Right atrium auricular region (tissue), 2 donors: Measurements from ENCODE around the gene NUDT15. TPM values are rescaled to one million over a fixed set of nuclear protein-coding genes. Genes with fewer than 3 reads are reported as not detected.

ENCODE experiments used
- DNase-seq: peaks from one replicate; pipeline ENCODE4 v3.0.0-alpha.2; 2019; ENCODE audit warnings: low spot score
- H3K27ac ChIP-seq, 2 donors: fragments of 200-600 bp; sonication (generic); 1 replicate in 1 of 2; 2 replicates in 1 of 2; pipeline ENCODE4 v1.5.1; 2016 to 2019
- H3K27me3 ChIP-seq, 2 donors: fragments of 200-600 bp; sonication (generic); one replicate each; pipeline versions ENCODE4 v1.5.1 to v1.6.0; 2017 to 2019
- H3K36me3 ChIP-seq: fragments of 200-600 bp; sonication (generic); one replicate; pipeline ENCODE4 v1.5.1; 2016
- H3K4me1 ChIP-seq, 2 donors: fragments of 200-600 bp; sonication (generic); one replicate each; pipeline versions ENCODE4 v1.5.1 to v1.6.0; 2017 to 2019
- H3K4me3 ChIP-seq, 2 donors: fragments of 200-600 bp; sonication (generic); 1 replicate in 1 of 2; 2 replicates in 1 of 2; pipeline ENCODE4 v1.5.1; 2017 to 2019; ENCODE audit warnings: mild to moderate bottlenecking in 1 of 2, moderate library complexity in 1 of 2
- H3K9me3 ChIP-seq, 2 donors: fragments of 200-600 bp; sonication (generic); one replicate each; pipeline ENCODE4 v1.5.1; 2019
- total RNA-seq, 2 donors: library from RNA; depleted of rRNA; stranded (reverse); fragments of >200 nt; gene quantifications; one replicate each; pipeline ENCODE4 v1.1.0, GENCODE V29; 2016
- TF ChIP-seq, protein P1 (sequence below), 2 donors: fragments of 200-600 bp; sonication (generic); IDR thresholded peaks; one replicate each; pipeline ENCODE4 v1.5.1; 2019; ENCODE audit warnings: antibody characterized with exemption in 2 of 2

Gene NUDT15
- total RNA-seq, 2 donors from 2014 or later, result 5.0 to 10.7 TPM

DNA sequence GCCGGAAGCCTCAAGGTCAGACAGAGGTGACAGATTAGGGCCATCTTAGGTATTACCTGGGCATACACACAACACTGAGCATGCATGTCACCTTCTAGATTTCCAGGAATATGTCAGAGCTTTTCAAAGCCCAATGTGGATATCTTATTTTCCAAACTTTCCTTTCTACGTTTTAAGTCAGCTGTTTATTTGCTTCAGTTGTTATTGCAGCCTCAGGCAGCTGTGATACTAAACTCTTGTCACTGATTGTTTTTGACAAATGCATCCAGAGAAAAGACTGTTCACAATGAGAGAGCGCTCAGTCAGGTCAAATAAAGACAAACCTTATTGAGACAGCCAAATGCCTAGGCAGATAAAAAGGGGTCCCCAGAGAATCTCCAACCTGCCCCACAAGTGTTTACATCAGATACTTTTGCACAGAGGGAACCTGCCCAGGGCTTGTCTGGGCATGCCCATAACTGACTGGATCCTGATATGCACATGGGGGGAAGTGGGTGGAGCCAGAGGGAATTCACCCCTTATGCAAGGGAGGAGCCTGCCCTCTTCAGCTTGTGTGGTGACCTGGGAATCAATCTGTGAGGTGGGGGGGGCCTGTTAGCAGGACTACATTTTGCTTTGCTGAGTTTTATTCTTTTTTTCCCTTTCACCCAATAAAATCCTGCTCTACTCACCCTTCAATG is 28.9 kb downstream of the NUDT15 start:
- Histone ChIP-seq H3K9me3 (peaks cover 0 to 31% of the 10 kb centered on the region in 2 donors), H3K36me3 (peaks cover 52% of the 10 kb centered on the region), H3K27me3 (no peaks in the 10 kb centered on the region), H3K4me3 (no peak overlapping the region), H3K4me1 (no peaks in the 10 kb centered on the region), H3K27ac (no peak overlapping the region)
- DNase-seq, result no peak
- TF ChIP-seq, protein P1, sequence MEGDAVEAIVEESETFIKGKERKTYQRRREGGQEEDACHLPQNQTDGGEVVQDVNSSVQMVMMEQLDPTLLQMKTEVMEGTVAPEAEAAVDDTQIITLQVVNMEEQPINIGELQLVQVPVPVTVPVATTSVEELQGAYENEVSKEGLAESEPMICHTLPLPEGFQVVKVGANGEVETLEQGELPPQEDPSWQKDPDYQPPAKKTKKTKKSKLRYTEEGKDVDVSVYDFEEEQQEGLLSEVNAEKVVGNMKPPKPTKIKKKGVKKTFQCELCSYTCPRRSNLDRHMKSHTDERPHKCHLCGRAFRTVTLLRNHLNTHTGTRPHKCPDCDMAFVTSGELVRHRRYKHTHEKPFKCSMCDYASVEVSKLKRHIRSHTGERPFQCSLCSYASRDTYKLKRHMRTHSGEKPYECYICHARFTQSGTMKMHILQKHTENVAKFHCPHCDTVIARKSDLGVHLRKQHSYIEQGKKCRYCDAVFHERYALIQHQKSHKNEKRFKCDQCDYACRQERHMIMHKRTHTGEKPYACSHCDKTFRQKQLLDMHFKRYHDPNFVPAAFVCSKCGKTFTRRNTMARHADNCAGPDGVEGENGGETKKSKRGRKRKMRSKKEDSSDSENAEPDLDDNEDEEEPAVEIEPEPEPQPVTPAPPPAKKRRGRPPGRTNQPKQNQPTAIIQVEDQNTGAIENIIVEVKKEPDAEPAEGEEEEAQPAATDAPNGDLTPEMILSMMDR (IDR thresholded peaks at IDR 0.05), result no peak

DNA sequence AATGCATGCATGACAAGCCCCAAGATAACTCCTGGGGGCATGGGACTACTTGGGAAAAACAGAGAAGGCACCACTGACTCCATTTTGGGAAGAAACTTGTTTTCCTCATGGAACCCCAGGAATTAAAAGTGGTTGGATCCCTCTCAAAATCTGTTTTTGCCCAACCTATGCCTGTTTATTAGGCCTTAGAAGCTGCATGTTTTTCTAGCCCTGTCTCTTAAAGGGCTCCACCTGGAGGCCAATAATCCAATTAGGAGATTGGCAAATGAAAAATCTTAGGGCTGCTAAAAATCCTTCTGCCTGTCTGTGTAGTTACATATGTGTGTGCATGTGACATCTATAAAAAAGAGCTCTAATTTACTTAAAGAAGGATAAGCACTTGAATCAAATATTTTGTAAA is 30.5 kb downstream of the NUDT15 start:
- no peak overlapping the region for H3K27ac ChIP-seq
- no peaks in the 10 kb centered on the region for H3K4me1 ChIP-seq
- peaks cover 0 to 34% of the 10 kb centered on the region in 2 donors for H3K9me3 ChIP-seq
- peaks cover 67% of the 10 kb centered on the region for H3K36me3 ChIP-seq
- TF ChIP-seq, protein P1 (IDR thresholded peaks at IDR 0.05), result no peak
- no peaks in the 10 kb centered on the region for H3K27me3 ChIP-seq
- no peak overlapping the region for H3K4me3 ChIP-seq
- DNase-seq, result no peak

DNA sequence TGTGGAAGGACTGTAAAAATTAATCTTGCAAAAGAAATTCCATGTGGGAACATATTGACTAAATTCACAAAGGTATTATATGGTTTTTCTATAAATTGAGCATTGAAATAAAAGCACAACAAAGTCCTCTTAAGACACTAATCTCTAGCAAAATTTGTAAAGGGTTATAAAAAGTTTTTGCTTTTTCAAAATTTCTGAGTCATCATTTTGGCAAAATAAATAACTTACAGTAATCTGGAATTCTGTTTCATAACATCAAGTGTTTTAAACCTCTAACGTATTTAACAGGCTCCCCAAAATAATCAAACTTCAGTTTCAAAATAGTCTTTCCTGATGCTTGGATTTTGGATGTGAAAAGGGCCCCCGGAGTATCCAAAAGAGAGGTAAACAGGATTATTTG is 31.4 kb downstream of the NUDT15 start:
- TF ChIP-seq, protein P1 (IDR thresholded peaks at IDR 0.05), result no peak
- Histone ChIP-seq H3K27ac (no peak overlapping the region), H3K36me3 (peaks cover 76% of the 10 kb centered on the region), H3K4me1 (no peaks in the 10 kb centered on the region), H3K27me3 (no peaks in the 10 kb centered on the region), H3K9me3 (peaks cover 0 to 34% of the 10 kb centered on the region in 2 donors), H3K4me3 (no peak overlapping the region)
- no peak for DNase-seq

DNA sequence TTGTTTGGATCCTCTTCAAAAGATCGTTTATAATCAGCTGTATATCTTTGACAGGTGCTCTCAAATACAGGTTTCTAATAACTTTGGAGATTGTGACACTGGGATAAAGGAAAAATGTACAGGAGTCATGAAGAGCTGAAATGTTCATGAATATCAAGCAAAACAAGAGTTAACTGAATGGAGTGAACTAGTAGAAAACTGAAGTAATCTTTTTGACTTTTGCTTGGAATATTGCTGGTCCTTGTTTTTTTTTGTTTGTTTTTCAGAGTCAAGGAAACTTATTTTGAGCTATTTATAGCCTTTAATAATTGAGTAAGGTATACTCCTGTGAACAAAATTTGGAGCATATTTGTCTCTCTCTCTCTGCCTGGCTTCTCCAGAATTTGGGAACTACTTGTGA is 32.0 kb downstream of the NUDT15 start:
- no peak for DNase-seq
- no peak overlapping the region for H3K4me3 ChIP-seq
- no peaks in the 10 kb centered on the region for H3K4me1 ChIP-seq
- TF ChIP-seq, protein P1 (IDR thresholded peaks at IDR 0.05), result no peak
- H3K27me3 ChIP-seq, result no peaks in the 10 kb centered on the region
- no peak overlapping the region for H3K27ac ChIP-seq
- peaks cover 82% of the 10 kb centered on the region for H3K36me3 ChIP-seq
- peaks cover 0 to 34% of the 10 kb centered on the region in 2 donors for H3K9me3 ChIP-seq

DNA sequence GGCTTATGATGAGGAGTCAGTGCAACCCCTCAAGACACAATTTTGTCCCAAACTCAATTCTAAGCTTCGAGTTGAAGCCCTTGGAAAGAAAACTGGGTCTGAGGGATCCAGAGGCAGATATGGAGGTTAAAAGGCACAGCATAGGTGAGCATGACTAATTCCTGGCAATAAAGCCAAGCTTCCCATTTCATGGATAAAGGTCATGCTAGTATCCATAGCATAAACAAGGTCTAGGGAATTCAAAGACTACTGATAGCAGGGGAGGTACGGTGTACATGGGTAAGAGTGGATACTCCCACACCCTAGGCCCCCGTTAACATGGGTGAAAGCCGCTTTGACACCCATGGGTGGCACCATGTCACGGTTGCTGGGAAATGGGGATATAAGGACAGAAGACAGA is 33.4 kb downstream of the NUDT15 start:
- Histone ChIP-seq H3K27me3 (no peaks in the 10 kb centered on the region), H3K4me3 (no peak overlapping the region), H3K27ac (no peak overlapping the region), H3K36me3 (peaks cover 91% of the 10 kb centered on the region), H3K9me3 (peaks cover 0 to 34% of the 10 kb centered on the region in 2 donors), H3K4me1 (no peaks in the 10 kb centered on the region)
- TF ChIP-seq, protein P1 (IDR thresholded peaks at IDR 0.05), result no peak
- DNase-seq, result no peak

DNA sequence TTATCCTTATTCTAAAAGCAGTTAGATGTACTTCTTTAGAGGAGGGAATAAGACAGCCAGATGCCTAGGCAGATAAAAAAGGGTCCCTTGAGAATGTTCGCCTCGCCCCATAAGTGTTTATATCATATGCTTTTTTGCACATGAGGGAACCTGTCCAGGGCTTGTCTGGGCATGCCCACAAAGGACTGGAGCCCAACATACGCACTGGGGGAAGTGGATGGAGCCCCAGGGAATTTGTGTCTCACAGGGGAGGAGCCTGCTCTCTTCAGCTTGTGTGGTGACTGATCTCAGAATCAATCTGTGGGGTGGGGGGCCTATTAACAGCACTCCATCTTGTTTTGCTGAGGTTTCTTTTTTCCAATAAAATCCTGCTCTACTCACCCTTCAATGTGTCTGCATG is 34.8 kb downstream of the NUDT15 start:
- Histone ChIP-seq H3K9me3 (peaks cover 0 to 34% of the 10 kb centered on the region in 2 donors), H3K27ac (no peak overlapping the region), H3K27me3 (no peaks in the 10 kb centered on the region), H3K4me1 (no peaks in the 10 kb centered on the region), H3K4me3 (no peak overlapping the region), H3K36me3 (peaks cover 93% of the 10 kb centered on the region)
- DNase-seq, result no peak
- TF ChIP-seq, protein P1 (IDR thresholded peaks at IDR 0.05), result no peak
